EL (cell line): ENCODE results near the gene SPOPL.
"Not testable (repeated sequence)": the region's sequence is repeated elsewhere in the genome, so short reads cannot be mapped to it uniquely, and the experiment has no call there.

Experiments
- DNase-seq: peaks from one replicate; pipeline ENCODE4 v3.0.0-alpha.2; 2016

The SPOPL gene

DNA sequence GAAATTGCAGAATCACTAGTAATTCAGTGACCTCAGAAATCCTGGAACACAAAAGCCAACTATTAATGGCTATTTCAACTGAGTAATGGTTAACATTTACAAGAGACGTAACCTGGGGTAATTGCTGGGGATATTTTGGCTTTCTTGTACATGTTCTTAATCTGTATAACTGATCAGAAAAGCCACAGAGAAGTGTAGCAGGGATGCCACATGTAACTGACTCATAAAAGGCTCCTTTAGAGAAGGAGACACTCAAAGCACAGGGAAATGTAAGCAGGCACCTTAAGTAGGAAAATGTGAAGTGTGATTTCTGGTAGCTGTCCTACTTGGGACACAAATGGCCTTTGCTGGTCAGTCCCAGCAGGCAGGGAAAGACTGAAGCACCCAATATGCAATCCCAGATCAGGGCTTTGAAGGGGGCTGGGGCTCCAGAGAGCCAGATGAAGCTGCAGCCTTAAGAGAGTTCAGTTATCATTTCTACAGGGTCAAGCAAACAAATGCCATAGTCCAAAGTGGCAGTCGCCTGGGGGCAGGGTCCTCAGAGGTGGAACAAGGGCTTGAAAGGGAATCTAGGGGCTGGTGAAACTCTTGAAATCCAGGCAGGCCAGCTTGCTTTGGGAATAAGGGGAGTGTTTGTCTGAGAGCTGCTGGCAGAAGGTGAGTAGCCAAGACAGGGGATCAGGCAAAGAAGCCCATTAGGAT is 7.2 kb upstream of the SPOPL start:
- DNase-seq: no peak

GRCh38 chr2:138495384-138495783 is 6.2 kb upstream of the SPOPL start:
- no peak for DNase-seq

DNA sequence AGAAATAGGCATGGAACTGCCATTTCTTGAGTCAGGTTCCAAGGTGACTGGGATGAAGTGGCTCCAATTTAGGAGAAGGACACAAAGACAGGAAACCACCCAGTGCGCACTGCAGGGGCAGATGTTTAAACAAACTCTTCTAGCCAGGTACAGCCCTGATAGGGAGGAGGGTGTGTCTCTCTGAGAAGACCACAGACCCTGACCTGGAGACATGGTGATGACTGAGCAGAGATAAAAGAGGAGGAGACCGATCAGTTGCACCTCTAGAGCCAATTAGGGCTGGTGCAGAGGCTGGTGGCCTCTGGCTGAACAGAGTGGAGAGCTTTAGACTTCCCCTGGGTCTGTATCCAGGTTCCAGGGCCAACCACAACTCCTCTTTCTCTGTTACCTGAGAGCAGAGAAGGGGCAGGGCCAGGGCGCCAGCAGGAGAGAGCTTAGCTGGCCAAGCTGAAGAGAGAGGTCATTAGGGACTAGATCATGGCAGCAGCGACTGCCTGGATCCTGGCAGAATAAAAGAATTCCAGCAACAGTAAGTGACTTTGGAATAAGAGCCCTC is 5.4 kb upstream of the SPOPL start:
- no peak for DNase-seq

GRCh38 chr2:138497294-138497693 is 4.3 kb upstream of the SPOPL start:
- DNase-seq: no peak

DNA sequence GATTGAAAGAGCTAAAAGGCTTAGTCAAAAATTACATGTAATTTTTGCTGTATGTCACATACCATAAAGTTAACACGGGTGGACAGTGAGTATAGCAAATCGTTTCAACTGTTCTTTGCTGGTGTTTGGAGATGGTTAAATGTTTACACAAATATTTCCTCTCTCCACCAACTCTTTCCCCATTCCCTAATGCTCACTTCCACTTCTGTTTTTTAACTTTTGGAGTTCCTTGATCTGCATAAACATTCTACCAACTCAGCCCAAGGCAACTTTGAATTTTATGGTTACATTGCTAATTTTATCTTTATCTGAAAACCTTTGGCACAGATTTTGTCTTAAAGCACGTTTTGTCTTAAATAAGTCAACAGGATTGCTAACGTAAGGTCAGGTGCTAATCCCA is 1.9 kb upstream of the SPOPL start:
- DNase-seq: no peak

DNA sequence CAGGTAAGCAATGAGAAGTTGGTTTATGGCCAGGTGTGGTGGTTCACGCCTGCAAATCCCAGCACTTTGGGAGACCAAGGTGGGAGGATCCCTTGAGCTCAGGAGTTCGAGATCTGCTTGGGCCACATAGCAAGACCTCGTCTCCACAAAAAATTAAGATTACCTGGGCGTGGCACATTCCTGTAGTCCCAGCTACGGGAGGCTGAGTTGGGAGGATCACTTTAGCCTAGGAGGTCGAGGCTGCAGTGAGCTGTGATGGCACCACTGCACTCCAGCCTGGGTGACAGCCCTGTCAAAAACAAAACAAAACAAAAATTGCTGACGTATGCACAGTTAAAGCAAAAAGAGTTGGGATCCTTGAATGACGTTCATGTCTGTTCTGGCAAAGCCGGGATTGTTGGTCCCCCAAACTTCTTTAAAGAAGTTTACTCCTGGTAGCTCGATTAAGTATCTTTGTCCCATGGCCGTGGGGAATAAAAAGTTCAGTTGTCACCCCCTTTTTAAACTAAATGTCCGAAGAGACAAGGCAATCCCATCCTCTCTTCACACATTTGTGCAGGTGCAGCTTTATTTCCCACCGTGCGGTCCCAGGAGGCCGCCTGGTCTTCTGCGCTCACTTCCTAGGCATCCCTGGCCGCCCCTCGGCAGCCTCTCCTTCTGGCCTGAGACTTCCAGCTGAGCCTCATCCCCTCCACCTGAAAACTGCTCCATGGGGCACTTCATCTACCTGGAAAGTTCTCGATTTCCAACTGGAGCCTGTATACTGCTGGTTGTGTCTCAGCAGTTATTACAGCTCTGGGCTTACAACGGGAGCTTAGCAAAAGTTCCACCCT is 762 bp upstream of the SPOPL start:
- DNase-seq: no peak

- peak; percentile 20 for DNase-seq
Observed at GRCh38 chr2:138502255-138503086, 901 bp downstream of the SPOPL start.

DNA sequence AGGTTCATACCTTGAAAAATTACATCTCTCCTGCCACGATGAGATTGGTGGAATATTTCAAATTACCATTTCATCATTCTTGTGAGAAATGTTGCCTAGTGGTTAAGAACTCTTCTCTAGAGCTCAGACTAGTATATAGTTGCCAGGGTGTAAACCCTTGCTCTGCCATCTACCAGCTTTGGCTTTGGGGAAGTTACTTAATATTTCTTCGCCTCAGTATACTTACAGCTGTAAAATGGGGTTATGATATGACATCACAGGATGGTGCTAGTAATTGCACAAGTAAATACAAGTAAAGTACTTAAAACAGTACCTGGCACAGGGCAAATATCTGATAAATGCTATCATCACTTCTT is 1.5 kb downstream of the SPOPL start:
- DNase-seq: peak; percentile 9

GRCh38 chr2:138503652-138504051 is 2.1 kb downstream of the SPOPL start:
- no peak for DNase-seq

GRCh38 chr2:138504092-138504491 is 2.5 kb downstream of the SPOPL start:
- DNase-seq: no peak

- DNase-seq: no peak
Observed at GRCh38 chr2:138504546-138505235, 3.1 kb downstream of the SPOPL start.

DNA sequence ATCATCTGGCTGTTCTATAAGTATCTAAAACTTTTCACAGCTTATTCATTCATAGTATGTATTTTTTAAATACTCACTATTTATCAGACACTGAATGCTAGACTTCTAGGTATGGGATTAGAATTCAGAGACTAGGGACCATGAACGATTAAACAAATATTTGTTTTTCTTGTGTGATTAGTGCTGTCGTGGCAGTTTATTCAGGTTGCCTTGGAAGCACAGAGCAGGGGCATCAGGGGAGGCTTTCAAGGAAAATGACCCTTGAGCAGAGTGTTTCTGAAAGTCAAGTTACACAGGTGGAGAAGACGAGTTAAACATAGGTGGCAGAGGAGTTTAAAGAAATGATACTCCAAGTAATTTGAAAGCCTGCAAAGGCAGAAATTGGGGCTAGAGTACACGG is 5.7 kb downstream of the SPOPL start:
- no peak for DNase-seq

DNA sequence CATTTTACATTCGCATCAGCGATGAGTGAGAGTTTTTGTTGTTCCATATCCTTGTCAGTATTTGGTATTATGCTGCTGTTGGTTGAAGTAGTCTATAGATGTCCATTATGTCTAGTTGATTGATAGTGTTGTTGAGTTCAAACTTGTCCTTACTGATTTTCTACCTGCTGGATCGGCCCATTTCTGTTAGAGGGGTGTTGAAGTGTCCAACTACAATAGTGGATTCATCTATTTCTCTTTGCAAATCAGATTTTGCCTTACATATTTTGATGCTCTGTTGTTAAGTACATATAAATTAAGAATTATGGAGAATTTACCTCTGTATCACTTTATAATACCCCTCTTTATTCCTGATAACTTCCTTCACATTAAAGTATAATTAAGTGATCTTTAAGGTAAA is 8.7 kb downstream of the SPOPL start:
- DNase-seq: no peak

- DNase-seq: no peak
Observed at GRCh38 chr2:138512672-138513071, 11.1 kb downstream of the SPOPL start.

GRCh38 chr2:138514173-138514572 is 12.6 kb downstream of the SPOPL start:
- DNase-seq: no peak

DNA sequence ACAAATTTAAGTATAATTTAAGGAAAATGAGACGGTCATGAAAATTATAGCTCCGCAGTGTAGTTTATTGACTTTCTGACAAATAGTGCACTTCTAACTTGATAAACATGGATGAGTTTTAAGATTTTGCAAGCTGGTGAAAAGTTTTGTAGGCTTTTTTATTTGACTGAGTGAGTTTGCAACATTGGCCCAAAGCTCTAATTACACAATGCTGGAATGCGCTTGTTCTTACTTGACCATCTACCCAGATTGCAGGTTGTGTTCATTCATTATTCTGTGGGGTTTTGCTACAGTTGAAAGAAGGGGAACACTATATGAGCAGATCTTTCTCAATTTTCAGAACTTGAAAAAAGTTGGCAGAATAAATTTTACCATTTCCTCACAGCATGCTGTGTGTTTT is 13.5 kb downstream of the SPOPL start:
- no peak for DNase-seq

GRCh38 chr2:138516030-138516704 is 14.6 kb downstream of the SPOPL start:
- DNase-seq: peak; percentile 55

- DNase-seq: no peak
Observed at GRCh38 chr2:138518860-138519259, 17.3 kb downstream of the SPOPL start.

- DNase-seq: no peak
Observed at GRCh38 chr2:138521821-138522220, 20.3 kb downstream of the SPOPL start.

DNA sequence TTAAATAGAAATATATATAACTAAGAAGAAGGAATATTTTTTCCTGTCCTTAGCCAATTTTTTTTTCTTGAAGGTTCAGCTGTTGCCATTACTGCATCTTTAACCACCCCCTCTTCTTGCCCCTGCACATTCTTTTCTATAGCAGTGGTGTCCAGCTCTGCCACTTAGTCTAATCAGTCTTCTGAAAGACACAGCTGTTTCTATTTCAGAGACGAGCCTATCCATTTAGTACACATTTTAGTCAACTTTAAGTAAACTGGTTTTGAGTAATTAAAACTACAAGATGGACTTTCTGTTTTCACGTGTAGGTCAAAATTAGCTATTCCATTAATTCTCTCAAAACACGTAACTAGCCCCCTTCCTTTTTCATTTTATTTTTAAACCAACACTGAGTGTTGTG is 21.0 kb downstream of the SPOPL start:
- no peak for DNase-seq

DNA sequence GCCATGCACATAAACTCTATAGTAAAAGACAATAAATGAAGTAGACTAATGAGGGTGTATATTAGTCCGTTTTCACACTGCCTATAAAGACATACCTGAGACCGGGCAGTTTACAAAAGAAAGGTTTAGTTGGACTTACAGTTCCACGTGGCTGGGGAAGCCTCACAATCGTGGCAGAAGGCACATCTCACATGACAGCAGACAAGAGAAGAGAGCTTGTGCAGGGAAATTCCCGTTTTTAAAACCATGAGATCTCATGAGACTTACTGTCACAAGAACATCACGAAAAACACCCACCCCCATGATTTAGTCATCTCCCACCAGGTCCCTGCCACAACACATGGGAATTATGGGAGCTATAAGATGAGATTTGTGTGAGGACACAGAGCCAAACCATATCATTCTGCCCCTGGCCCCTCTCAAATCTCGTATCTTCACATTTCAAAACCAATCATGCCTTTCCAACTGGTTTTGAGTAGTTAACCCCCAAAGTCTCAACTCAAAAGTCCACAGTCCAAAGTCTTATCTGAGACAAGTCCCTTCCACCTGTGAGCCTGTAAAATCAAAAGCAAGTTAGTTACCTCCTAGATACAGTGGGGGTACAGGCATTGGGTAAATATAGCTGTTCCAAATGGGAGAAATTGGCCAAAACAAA is 21.6 kb downstream of the SPOPL start:
- DNase-seq: not testable (repeated sequence)

GRCh38 chr2:138523673-138524042 is 22.1 kb downstream of the SPOPL start:
- DNase-seq: not testable (repeated sequence)
